K562 (cell line): ENCODE data around the gene TVP23A. TPM values are rescaled to one million over a fixed set of nuclear protein-coding genes. Genes with fewer than 3 reads are reported as not detected.

Experiments
- ATAC-seq: fragments of 200-7000 bp; cut with Tn5 transposase; 3 replicates; pipeline ENCODE4 v1.9.1; 2020; ENCODE audit warnings: moderate library complexity
- BruUV-seq: library from RNA; stranded (reverse); fragments of 400-500 nt; replicated peaks from 2 replicates; lab custom pipeline; 2021; lab: Mats Ljungman, UMichigan
- CTCF ChIA-PET: fragments of 300-600 bp; formaldehyde crosslinking; extraction: SDS; loops from one replicate; lab custom pipeline; 2021; ENCODE audit warnings: low intra/inter-chr PET ratio; lab: Yijun Ruan, JAX
- POLR2A ChIA-PET: fragments of 300-600, 350-650 bp; sonication (Branson Sonifier 250); formaldehyde crosslinking; extraction: SDS; loops from one replicate; lab custom pipeline; 2021; ENCODE audit warnings: antibody characterized with exemption, inconsistent platforms; lab: Yijun Ruan, JAX
- DNase-seq, 4 experiments: peaks; one replicate each; pipeline versions ENCODE4 v3.0.0 to v3.0.0-alpha.2; 2011 to 2018; ENCODE audit warnings: low spot score in 3 of 4, mixed read lengths in 3 of 4; ENCODE audit errors: extremely low read depth in 1 of 4
- FAIRE-seq: peaks from 2 replicates; lab custom pipeline; 2011; peaks lifted over from hg19 to GRCh38; lab: Jason Lieb, UNC
- H2AFZ ChIP-seq: 2 replicates; pipeline ENCODE4 v1.6.0; 2011; ENCODE audit warnings: low read depth, low read length, control low read depth, inconsistent platforms
- H3K27ac ChIP-seq: fragments of 200-600 bp; 3 replicates; pipeline ENCODE4 v1.8.0; 2011; ENCODE audit warnings: low read depth, mild to moderate bottlenecking, control low read depth, inconsistent platforms, low read length, moderate library complexity, mixed read lengths; ENCODE audit errors: extremely low read depth
- H3K27me3 ChIP-seq, 2 experiments: fragments of 300-600 bp in 1 of 2; 2 replicates in 1 of 2; 3 replicates in 1 of 2; pipeline versions ENCODE4 v1.6.0 to v1.8.0; 2011; ENCODE audit warnings: inconsistent platforms in 2 of 2, low read length in 2 of 2, mild to moderate bottlenecking in 1 of 2, mixed read lengths in 1 of 2, moderate library complexity in 1 of 2; ENCODE audit not compliant: control insufficient read depth in 2 of 2, insufficient read depth in 2 of 2
- H3K36me3 ChIP-seq: fragments of 300-600 bp; 3 replicates; pipeline ENCODE4 v1.8.0; 2011; ENCODE audit warnings: mild to moderate bottlenecking, low read length, inconsistent platforms; ENCODE audit not compliant: control insufficient read depth, insufficient read depth
- H3K4me1 ChIP-seq, 2 experiments: fragments of 200-600 bp in 1 of 2; replicated peaks in 1 of 2; 2 replicates in 1 of 2; 3 replicates in 1 of 2; pipeline versions ENCODE4 v1.5.1 to v1.8.0; 2011; ENCODE audit warnings: inconsistent platforms in 2 of 2, low read length in 2 of 2, mild to moderate bottlenecking in 1 of 2, mixed read lengths in 1 of 2, moderate library complexity in 1 of 2; ENCODE audit not compliant: control insufficient read depth in 2 of 2, insufficient read depth in 2 of 2
- H3K4me2 ChIP-seq: 2 replicates; pipeline ENCODE4 v1.6.1; 2011; ENCODE audit warnings: low read length, control low read depth, inconsistent platforms, mixed read lengths; ENCODE audit not compliant: insufficient read depth
- H3K4me3 ChIP-seq: fragments of 200-600 bp; sonication (generic), shearing (Covaris generic); 2 replicates; pipeline ENCODE4 v1.5.1; 2016; ENCODE audit warnings: control low read depth, inconsistent platforms
- H3K79me2 ChIP-seq: fragments of 200-600 bp; 3 replicates; pipeline ENCODE4 v1.8.0; 2011; ENCODE audit warnings: low read length, inconsistent platforms; ENCODE audit not compliant: control insufficient read depth, insufficient read depth
- H3K9ac ChIP-seq, 2 experiments: 2 replicates each; pipeline versions ENCODE4 v1.6.0 to v1.6.1; 2011; ENCODE audit warnings: low read depth in 2 of 2, low read length in 2 of 2, control low read depth in 1 of 2, inconsistent platforms in 1 of 2, mild to moderate bottlenecking in 1 of 2, mixed read lengths in 1 of 2; ENCODE audit not compliant: insufficient read depth in 1 of 2
- H3K9me1 ChIP-seq: one replicate; pipeline ENCODE4 v1.6.0; 2011; ENCODE audit warnings: inconsistent platforms, mild to moderate bottlenecking, low read length, moderate library complexity; ENCODE audit not compliant: control insufficient read depth, insufficient read depth
- H3K9me3 ChIP-seq: replicated peaks from 2 replicates; pipeline ENCODE4 v1.5.1; 2011; ENCODE audit warnings: low read depth, low read length, inconsistent platforms; ENCODE audit not compliant: control insufficient read depth, insufficient read depth
- H4K20me1 ChIP-seq: replicated peaks from 2 replicates; pipeline ENCODE4 v1.6.1; 2011; ENCODE audit warnings: low read length, inconsistent platforms, mixed read lengths; ENCODE audit not compliant: control insufficient read depth, insufficient read depth
- EP300 ChIP-seq: IDR thresholded peaks from 2 replicates; pipeline ENCODE4 v1.6.1; 2012; ENCODE audit warnings: low read length, improper control_type of control experiment
- FOS ChIP-seq: IDR thresholded peaks from 3 replicates; pipeline ENCODE4 v1.6.1; 2011; ENCODE audit not compliant: insufficient read length; ENCODE audit errors: extremely low read depth
- MYBL2 ChIP-seq, 2 experiments: fragments of 450-650 bp in 1 of 2; sonication (generic) in 1 of 2; formaldehyde crosslinking in 1 of 2; IDR thresholded peaks; 2 replicates each; pipeline versions ENCODE4 v1.6.1 to v1.8.1; 2017 to 2022; ENCODE audit warnings: borderline replicate concordance in 1 of 2, inconsistent platforms in 1 of 2, low read depth in 1 of 2, mild to moderate bottlenecking in 1 of 2, missing genetic modification reagents in 1 of 2, moderate library complexity in 1 of 2
- POLR3G ChIP-seq: IDR thresholded peaks from 2 replicates; pipeline ENCODE4 v1.6.1; 2011; ENCODE audit not compliant: insufficient read length, insufficient replicate concordance; ENCODE audit errors: extremely low read depth
- ZBED1 ChIP-seq: IDR thresholded peaks from 2 replicates; pipeline ENCODE4 v1.6.1; 2014
- ZNF212 ChIP-seq: fragments of 450-650 bp; formaldehyde crosslinking; IDR thresholded peaks from 2 replicates; pipeline ENCODE4 v1.4.0; 2020; ENCODE audit warnings: mild to moderate bottlenecking
- WGBS: fragments of 100-300 bp; shearing (Covaris generic); methylation state at CpG from one replicate; pipeline ENCODE4 v1.1.6; 2016; ENCODE audit warnings: low coverage, mixed read lengths; ENCODE audit not compliant: insufficient coverage; ENCODE audit errors: missing lambda C conversion rate; 5-methylcytosine and 5-hydroxymethylcytosine counted together
- in situ Hi-C: fragments of 300-500 bp; cut with MboI; formaldehyde crosslinking; loops from 4 replicates; pipeline ENCODE4 v1.15.0; 2018; ENCODE audit warnings: inconsistent platforms, mixed read lengths
- intact Hi-C: fragments of 100-400 bp; cut with micrococcal nuclease; formaldehyde crosslinking; loops from 2 replicates; pipeline ENCODE4 v1.14.2; 2022
- polyA plus RNA-seq, 8 experiments: library from polyadenylated mRNA; depleted of rRNA in 4 of 8; stranded (reverse) in 5 of 8; unstranded in 3 of 8; fragments of >200 nt; fragmentation: Nextera tagmentation in 2 of 8; fragmentation: Illumina TruSeq in 1 of 8; extraction: Ambion mirVana in 2 of 8; extraction: Trizol in 1 of 8; gene quantifications; 2 replicates each; pipeline versions ENCODE4 v1.2.1 to v1.2.3, GENCODE V29; 2011 to 2014; ENCODE audit warnings: inconsistent platforms in 1 of 8, missing spikeins in 1 of 8
- total RNA-seq, 7 experiments: library from RNA; depleted of rRNA in 6 of 7; stranded (reverse); fragments of >200 nt in 6 of 7; fragmentation: Illumina TruSeq in 2 of 7; extraction: Trizol in 2 of 7; gene quantifications; 2 replicates each; pipeline versions ENCODE4 v1.2.1 to v1.2.3, GENCODE V29; 2011 to 2021; ENCODE audit warnings: low replicate concordance in 1 of 7
- TF ChIP-seq, protein P1 (sequence below): fragments of 250-450 bp; sonication (Bioruptor Pico); IDR thresholded peaks from 2 replicates; pipeline ENCODE4 v1.5.0; 2021; ENCODE audit warnings: mild to moderate bottlenecking, borderline replicate concordance
- TF ChIP-seq, protein P2 (sequence below), 2 experiments: fragments of 450-650 bp in 1 of 2; sonication (generic) in 1 of 2; formaldehyde crosslinking in 1 of 2; IDR thresholded peaks in 1 of 2; conservative IDR thresholded peaks in 1 of 2; 2 replicates each; pipeline versions ENCODE4 v1.6.1 to v1.8.1; 2016 to 2023; ENCODE audit warnings: mild to moderate bottlenecking in 2 of 2, moderate library complexity in 2 of 2, inconsistent platforms in 1 of 2, missing genetic modification reagents in 1 of 2
- TF ChIP-seq, protein P3 (sequence below): fragments of 450-650 bp; formaldehyde crosslinking; IDR thresholded peaks from 2 replicates; pipeline ENCODE4 v1.4.0; 2020; ENCODE audit warnings: mild to moderate bottlenecking, moderate library complexity

Gene TVP23A
- total and polyA plus RNA-seq, 9 of the 15 experiments (the other 6 are each of a cell fraction or from before 2014, with no cell fraction given) = 0.04 to 0.77 (median 0.10) TPM; not detected in 3

DNA sequence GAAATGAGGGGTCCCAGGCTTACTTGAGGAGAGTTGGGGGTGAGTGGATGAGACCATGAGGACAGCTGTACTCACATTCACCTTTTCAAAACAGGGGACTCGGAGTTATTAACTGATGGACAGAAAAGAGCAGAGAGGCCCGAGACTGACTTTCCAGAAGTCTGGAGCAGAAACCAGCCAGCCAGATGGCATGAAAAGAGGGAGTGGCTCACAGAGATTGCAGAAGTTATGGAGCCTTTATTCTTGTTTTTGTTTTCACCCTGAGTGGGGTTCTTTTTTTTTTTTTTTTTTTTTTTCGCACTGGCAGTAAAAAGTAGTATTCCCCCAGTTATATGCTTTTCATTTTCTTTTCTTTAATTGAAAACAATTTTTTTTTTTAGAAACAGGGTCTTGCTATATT, 18.9 kb downstream of the TVP23A start (continued):
- TF ChIP-seq, protein P1, sequence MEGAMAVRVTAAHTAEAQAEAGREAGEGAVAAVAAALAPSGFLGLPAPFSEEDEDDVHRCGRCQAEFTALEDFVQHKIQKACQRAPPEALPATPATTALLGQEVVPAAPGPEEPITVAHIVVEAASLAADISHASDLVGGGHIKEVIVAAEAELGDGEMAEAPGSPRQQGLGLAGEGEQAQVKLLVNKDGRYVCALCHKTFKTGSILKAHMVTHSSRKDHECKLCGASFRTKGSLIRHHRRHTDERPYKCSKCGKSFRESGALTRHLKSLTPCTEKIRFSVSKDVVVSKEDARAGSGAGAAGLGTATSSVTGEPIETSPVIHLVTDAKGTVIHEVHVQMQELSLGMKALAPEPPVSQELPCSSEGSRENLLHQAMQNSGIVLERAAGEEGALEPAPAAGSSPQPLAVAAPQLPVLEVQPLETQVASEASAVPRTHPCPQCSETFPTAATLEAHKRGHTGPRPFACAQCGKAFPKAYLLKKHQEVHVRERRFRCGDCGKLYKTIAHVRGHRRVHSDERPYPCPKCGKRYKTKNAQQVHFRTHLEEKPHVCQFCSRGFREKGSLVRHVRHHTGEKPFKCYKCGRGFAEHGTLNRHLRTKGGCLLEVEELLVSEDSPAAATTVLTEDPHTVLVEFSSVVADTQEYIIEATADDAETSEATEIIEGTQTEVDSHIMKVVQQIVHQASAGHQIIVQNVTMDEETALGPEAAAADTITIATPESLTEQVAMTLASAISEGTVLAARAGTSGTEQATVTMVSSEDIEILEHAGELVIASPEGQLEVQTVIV = no peak
- TF ChIP-seq MYBL2 (IDR thresholded peaks at IDR 0.05; ENCODE audit: low read depth) (no peak), MYBL2 (CRISPR knock-in tag; IDR thresholded peaks at IDR 0.05; ENCODE audit: borderline replicate concordance) (no peak), EP300 (no peak)

DNA sequence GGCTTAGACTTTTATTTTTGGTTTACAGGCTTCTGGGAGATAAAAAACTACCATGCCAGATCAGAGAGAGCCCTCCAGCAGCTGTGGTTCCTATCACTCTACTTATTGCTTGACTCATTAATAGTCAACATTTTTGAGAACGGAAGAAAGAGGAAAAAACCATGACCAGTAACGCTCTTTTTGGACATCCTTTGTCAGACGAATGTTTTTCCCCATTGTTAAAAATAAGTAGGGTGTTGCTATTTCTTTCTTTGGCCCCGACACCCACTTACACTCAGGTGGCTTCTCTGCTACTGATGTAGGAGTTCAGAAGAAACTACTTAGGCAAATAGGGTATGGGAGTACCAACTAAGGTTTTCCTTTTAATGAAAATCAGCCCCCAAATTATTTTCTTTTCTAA, 27.5 kb downstream of the TVP23A start:
- H3K4me1 ChIP-seq = no peaks in the 10 kb centered on the region
- TF ChIP-seq, protein P2, sequence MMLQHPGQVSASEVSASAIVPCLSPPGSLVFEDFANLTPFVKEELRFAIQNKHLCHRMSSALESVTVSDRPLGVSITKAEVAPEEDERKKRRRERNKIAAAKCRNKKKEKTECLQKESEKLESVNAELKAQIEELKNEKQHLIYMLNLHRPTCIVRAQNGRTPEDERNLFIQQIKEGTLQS (IDR thresholded peaks at IDR 0.05) = no peak
- TF ChIP-seq, protein P2 (CRISPR knock-in tag; conservative IDR thresholded peaks at IDR 0.05) = no peak
- TF ChIP-seq FOS = no peak
- TF ChIP-seq, protein P3, sequence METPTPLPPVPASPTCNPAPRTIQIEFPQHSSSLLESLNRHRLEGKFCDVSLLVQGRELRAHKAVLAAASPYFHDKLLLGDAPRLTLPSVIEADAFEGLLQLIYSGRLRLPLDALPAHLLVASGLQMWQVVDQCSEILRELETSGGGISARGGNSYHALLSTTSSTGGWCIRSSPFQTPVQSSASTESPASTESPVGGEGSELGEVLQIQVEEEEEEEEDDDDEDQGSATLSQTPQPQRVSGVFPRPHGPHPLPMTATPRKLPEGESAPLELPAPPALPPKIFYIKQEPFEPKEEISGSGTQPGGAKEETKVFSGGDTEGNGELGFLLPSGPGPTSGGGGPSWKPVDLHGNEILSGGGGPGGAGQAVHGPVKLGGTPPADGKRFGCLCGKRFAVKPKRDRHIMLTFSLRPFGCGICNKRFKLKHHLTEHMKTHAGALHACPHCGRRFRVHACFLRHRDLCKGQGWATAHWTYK (CRISPR knock-in tag) = no peak
- TF ChIP-seq ZBED1 = no peak
- no peak for TF ChIP-seq ZNF212 (CRISPR knock-in tag)
- TF ChIP-seq POLR3G = no peak
- TF ChIP-seq, all 486 proteins: peak for 0
- WGBS = 0% methylated on average over 4 of the region's 4 CpGs
- FAIRE-seq (no peak), DNase-seq (no peak), ATAC-seq (no peak)
- Histone ChIP-seq H3K27me3 (peaks cover 12 to 22% of the 10 kb centered on the region in 2 experiments; a peak in 3 of 5 replicates), H3K9me3 (no peaks in the 10 kb centered on the region), H3K9me1 (no peaks in the 10 kb centered on the region), H3K4me2 (no peak overlapping the region), H4K20me1 (no peaks in the 10 kb centered on the region), H3K4me3 (no peak overlapping the region), H3K9ac (no peak overlapping the region), H3K36me3 (no peaks in the 10 kb centered on the region), H3K79me2 (no peaks in the 10 kb centered on the region), H3K27ac (no peak overlapping the region), H2AFZ (no peak overlapping the region)
- in situ Hi-C loops (no loop called here), intact Hi-C loops (no loop called here)
- CTCF ChIA-PET = no interaction called here
- POLR2A ChIA-PET = no interaction called here
- no TSS peak for BruUV-seq
